Liver (tissue), 3 donors: ENCODE results near the gene CCDC81.

Experiments used
- HNF4A ChIP-seq, 2 donors: conservative IDR thresholded peaks; 2 replicates each; pipeline ENCODE4 v1.6.1; 2016; ENCODE audit warnings: antibody characterized with exemption in 2 of 2, mild to moderate bottlenecking in 2 of 2
- SP1 ChIP-seq: IDR thresholded peaks from 2 replicates; pipeline ENCODE4 v1.6.1; 2018; ENCODE audit warnings: antibody characterized with exemption, mild to moderate bottlenecking
- YY1 ChIP-seq: IDR thresholded peaks from 2 replicates; pipeline ENCODE4 v1.6.1; 2016; ENCODE audit warnings: antibody characterized with exemption, mild to moderate bottlenecking
- TF ChIP-seq, protein P1 (sequence below): fragments of 150-350 bp; IDR thresholded peaks from 2 replicates; pipeline ENCODE4 v1.5.1; 2017; ENCODE audit warnings: improper control_type of control experiment, low read depth, low read length; ENCODE audit not compliant: missing input control
- donor health status: healthy.
- donor health status: healthy.

DNA sequence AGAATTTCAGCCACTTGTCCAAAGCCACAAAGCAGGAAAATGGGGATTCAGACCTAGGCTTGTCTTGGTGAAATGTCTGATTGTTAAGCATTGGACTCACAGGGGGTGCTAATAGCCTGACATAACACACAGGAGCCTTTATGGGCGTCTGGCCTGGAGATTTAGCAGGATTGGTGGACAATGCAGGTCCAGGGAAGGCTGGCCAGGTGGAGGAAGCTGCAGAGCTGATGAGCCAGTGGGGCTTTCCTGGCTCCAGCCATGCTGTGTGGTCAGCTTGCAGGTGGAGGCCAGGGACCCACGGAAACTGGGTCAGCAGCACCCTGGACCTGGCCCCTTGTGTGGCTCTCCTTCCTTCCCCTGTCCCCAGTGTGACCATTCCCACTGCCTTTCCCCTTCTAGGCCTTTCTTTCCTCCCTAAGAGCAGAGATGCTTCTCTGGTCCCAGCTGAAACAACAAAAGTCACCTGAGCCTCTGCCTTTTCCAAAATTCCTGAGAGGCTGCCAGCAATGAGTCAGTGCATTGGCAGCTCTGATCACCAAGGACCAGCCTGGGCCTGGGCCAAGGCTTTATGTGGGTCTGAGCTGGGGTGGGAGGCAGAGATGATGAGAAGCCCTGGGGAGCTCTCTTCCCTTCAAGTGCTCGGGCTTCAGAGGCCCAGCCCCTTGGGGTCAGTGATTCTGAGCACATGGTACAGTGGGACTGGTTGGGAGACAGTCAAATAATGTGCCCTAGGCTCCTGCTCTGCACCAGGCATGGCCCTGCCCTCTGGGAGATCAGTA, 85.2 kb downstream of the CCDC81 start:
- TF ChIP-seq, protein P1, sequence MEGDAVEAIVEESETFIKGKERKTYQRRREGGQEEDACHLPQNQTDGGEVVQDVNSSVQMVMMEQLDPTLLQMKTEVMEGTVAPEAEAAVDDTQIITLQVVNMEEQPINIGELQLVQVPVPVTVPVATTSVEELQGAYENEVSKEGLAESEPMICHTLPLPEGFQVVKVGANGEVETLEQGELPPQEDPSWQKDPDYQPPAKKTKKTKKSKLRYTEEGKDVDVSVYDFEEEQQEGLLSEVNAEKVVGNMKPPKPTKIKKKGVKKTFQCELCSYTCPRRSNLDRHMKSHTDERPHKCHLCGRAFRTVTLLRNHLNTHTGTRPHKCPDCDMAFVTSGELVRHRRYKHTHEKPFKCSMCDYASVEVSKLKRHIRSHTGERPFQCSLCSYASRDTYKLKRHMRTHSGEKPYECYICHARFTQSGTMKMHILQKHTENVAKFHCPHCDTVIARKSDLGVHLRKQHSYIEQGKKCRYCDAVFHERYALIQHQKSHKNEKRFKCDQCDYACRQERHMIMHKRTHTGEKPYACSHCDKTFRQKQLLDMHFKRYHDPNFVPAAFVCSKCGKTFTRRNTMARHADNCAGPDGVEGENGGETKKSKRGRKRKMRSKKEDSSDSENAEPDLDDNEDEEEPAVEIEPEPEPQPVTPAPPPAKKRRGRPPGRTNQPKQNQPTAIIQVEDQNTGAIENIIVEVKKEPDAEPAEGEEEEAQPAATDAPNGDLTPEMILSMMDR: no peak
- TF ChIP-seq YY1 (no peak), HNF4A (conservative IDR thresholded peaks at IDR 0.05) (no peak), SP1 (no peak)
